GM21515 (cell line): ENCODE results near the gene DNASE1L3.
A peak's percentile ranks its signal among the peaks of the same experiment; 100 is the strongest.
"Not testable (repeated sequence)": the region's sequence is repeated elsewhere in the genome, so short reads cannot be mapped to it uniquely, and the experiment has no call there.

Source experiments
- ATAC-seq: cut with Tn5 transposase; IDR thresholded peaks from one replicate; pipeline ENCODE4 v1.9.1; 2021; ENCODE audit not compliant: unreplicated experiment

The DNASE1L3 gene

GRCh38 chr3:58236527-58237237, 25.9 kb upstream of the DNASE1L3 start:
- ATAC-seq: no peak

GRCh38 chr3:58235970-58236369, 25.2 kb upstream of the DNASE1L3 start:
- ATAC-seq: no peak

- no peak for ATAC-seq
Observed at GRCh38 chr3:58234516-58234931, 23.8 kb upstream of the DNASE1L3 start.

- ATAC-seq: no peak
Observed at GRCh38 chr3:58231666-58232065, 20.9 kb upstream of the DNASE1L3 start.

GRCh38 chr3:58230876-58231552, 20.2 kb upstream of the DNASE1L3 start:
- ATAC-seq: no peak

- ATAC-seq: not testable (repeated sequence)
Observed at GRCh38 chr3:58227933-58228332, 17.2 kb upstream of the DNASE1L3 start.

GRCh38 chr3:58223855-58224254, 13.1 kb upstream of the DNASE1L3 start:
- ATAC-seq: no peak

GRCh38 chr3:58222161-58222724, 11.5 kb upstream of the DNASE1L3 start:
- no peak for ATAC-seq

- no peak for ATAC-seq
Observed at GRCh38 chr3:58218904-58219303, 8.1 kb upstream of the DNASE1L3 start.

- peak; percentile 38 for ATAC-seq
Observed at GRCh38 chr3:58217209-58217811, 6.5 kb upstream of the DNASE1L3 start.

GRCh38 chr3:58216496-58217195, 5.9 kb upstream of the DNASE1L3 start:
- no peak for ATAC-seq

GRCh38 chr3:58215317-58216025, 4.7 kb upstream of the DNASE1L3 start:
- ATAC-seq: no peak

- ATAC-seq: peak; percentile 81
Observed at GRCh38 chr3:58214484-58215316, 3.9 kb upstream of the DNASE1L3 start.

GRCh38 chr3:58209933-58210332, 839 bp downstream of the DNASE1L3 start:
- ATAC-seq: no peak

- ATAC-seq: no peak
Observed at GRCh38 chr3:58207954-58208353, 2.8 kb downstream of the DNASE1L3 start.

GRCh38 chr3:58206406-58207011, 4.3 kb downstream of the DNASE1L3 start:
- ATAC-seq: no peak

GRCh38 chr3:58205981-58206380, 4.8 kb downstream of the DNASE1L3 start:
- no peak for ATAC-seq

- ATAC-seq: no peak
Observed at GRCh38 chr3:58204720-58205119, 6.1 kb downstream of the DNASE1L3 start.

- ATAC-seq: no peak
Observed at GRCh38 chr3:58203541-58203940, 7.2 kb downstream of the DNASE1L3 start.
